ENCODE data around the gene AKAP8. TPM values are rescaled to one million over a fixed set of nuclear protein-coding genes. Genes with fewer than 3 reads are reported as not detected.
"Not testable (repeated sequence)": the region's sequence is repeated elsewhere in the genome, so short reads cannot be mapped to it uniquely, and the experiment has no call there.

The AKAP8 gene
- total RNA-seq, 1 donor from 2014 or later: 30.2 TPM

DNA sequence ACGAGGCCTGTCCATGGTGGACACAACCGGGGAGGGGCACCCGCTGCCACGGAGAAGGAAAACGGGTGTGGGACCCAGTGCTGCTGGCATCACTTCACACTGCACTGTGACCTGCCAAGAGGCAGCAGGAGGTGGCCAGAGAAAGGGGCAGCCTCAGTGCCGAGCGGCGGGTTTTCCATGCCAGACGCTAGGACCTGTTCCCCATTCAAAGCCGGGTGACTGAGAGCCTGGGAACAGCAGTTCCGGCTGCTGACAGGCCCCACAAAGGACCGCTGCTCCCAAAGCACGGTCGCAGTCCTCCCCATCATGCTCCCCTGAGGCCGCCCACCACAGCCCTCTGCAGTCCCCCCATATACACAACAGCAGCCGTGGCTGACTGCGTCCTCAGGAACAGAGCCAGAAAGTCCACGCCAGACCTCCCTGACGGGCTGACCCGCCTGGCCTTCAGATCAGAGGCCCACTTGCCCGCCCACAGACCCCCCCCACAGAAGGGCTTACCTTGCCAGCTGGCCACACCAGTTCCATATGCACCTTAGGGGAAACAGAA is 5.4 kb downstream of the AKAP8 start:
- DNase-seq (ENCODE audit: extremely low read depth, low read depth, low spot score): no peak

DNA sequence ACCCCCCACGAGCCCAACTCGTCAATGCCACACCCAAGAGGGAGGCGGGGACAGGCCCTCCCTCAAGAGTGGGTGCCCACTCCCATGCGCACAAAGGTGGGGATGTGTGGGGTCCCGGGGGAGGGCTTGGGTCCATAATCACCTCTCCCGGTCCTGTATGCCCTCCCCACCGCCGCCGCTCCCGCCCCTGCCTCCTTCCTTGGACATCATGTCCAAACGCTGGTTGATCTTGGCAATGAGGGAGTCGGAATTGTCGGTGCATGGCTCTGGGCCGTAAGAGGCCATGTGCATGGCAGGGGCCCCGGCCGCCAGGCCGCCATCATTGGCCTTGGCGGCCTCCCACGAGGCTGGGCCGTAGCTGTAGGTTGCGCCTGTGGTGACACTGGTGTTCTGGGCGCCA is 5.9 kb downstream of the AKAP8 start:
- DNase-seq (ENCODE audit: extremely low read depth, low read depth, low spot score): no peak

DNA sequence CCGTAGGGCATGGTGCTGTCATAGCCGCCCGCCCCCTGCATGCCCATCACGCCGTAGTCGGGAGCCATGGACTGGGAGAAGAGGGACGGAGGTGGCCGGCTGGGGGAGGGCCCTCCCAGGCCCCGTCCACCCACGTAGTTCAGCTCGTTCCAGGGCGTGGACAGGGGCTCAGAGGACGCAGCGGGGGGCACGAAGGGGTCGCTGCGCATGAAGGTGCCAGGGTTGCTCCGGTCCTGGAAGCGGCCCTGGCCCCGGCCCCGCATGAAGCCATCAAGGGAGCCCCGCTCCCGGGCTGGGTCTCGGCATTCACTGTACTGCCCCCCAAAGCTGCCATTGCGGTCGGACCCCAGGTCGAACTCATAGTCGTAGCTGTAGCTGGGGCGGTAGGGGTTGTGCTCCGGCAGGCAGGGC is 6.7 kb downstream of the AKAP8 start:
- DNase-seq (ENCODE audit: extremely low read depth, low read depth, low spot score): no peak

DNA sequence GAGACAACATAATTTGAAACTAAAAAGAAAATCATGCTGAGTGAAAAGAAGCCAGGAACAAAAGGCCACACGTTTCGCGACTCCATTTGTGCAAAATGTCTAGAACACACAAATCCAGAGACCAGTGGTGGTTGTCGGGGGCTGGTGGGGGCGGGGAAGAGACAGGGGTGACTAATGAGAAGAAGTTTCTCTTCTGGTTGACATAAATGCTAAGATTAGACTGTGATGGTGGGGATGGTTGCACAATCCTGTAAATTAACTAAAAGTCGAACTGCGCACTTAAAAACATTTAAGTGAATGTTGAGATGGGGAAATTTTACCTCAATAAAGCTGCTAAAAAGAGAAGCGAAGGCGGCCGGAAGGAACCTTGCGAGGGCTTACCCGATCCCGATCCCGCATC is 7.1 kb downstream of the AKAP8 start:
- no peak for DNase-seq (ENCODE audit: extremely low read depth, low read depth, low spot score)

DNA sequence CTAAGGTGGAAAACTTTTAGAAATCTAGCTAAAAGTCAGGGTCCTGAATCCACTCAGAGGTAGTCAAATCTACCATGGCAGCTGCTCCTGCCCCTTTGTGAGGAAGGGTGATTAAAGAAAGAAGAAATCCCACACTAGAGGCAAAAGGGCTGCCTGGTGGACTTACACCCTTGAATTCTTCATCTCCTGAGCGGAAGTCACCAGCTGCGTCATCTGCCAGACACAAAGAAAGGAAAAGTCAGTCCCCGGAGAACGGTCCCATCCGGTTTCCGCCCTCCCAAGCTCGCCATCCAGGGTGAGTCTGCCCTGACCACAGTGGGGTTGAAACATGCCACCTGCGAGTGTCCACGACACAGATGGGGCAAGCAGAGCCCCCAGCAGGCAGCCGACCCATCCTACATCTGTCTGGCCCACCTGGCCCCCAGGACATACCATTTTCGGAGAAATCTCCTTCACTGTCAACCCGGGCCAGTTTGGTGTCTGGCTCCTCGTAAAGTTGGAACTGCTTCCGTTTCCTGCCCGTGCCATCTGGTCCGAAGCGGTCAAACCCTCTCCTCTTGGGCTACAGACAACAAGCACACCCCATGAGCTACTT is 7.7 kb downstream of the AKAP8 start:
- no peak for DNase-seq (ENCODE audit: extremely low read depth, low read depth, low spot score)

DNA sequence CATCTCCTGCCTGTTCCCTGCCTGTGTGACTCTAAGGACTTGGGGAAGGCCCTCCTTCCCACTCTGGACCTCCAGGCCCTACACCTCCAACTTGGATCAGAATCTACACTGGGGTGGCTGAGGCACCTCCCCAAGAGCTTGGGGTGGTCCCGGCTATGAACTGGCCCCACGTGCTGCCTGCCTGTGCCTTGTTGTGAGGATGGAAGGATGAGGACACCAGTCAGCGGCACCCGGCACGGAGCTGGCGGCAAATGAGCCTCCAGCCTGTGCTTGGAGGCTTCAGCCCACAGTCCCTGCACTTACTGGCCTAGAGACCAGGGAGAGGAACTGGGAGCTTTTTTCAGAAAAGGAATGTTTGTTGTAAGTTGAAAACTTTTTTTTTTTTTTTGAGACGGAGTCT is 8.5 kb downstream of the AKAP8 start:
- DNase-seq (ENCODE audit: extremely low read depth, low read depth, low spot score): no peak

DNA sequence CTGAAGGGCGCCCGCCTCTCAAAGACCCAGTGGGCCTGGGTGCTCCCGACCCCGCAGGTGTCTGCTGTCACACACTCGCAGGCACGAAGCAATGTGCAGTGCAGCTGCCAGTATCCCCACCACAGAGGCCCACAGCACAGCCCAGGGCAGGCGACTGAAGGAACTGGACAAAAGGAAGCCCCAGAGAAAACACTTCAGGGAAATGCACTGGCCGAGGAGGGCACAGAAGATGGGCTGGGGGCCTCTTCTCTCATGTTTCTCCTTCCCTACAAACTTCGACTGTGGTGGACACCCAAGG is 10.0 kb downstream of the AKAP8 start:
- DNase-seq (ENCODE audit: extremely low read depth, low read depth, low spot score): no peak

DNA sequence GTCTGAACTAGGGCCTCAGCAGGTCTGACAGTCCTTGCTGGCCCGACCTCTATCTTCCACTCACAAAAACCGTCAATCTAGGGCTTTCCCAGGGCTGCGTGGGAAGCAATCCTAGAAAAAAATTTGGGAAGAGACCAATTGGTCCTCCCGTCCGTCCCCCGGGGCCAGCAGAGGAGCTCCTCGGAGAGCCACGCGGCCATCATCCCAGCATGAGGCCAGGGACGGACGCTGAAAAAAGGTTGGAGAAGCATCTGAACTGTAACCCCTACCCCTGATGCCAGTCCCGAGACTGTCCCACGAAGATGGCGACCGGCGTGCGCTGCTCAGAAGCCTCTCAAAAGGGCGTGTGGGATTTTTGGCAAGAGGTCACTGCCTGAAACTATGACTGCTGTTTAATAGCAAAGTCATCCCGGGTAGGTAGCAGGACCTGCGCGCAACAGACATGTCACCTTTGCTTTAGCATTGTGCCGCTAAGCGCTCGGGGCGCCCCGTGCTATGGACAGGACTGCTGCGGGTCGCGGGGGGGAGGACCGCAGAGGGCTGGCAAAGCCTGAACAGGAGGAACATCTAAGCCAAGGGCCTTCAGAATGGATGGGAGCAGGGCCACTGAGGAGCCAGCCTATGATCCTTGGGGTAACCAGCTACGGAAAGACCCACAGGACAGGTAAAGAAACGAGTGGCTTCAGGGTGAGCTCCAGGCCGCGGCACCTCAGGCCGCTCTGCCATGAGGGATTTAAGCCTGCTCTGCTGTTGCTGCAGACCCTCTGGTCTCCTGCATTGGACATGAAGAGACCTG is 10.6 kb downstream of the AKAP8 start:
- no peak for DNase-seq (ENCODE audit: extremely low read depth, low read depth, low spot score)

DNA sequence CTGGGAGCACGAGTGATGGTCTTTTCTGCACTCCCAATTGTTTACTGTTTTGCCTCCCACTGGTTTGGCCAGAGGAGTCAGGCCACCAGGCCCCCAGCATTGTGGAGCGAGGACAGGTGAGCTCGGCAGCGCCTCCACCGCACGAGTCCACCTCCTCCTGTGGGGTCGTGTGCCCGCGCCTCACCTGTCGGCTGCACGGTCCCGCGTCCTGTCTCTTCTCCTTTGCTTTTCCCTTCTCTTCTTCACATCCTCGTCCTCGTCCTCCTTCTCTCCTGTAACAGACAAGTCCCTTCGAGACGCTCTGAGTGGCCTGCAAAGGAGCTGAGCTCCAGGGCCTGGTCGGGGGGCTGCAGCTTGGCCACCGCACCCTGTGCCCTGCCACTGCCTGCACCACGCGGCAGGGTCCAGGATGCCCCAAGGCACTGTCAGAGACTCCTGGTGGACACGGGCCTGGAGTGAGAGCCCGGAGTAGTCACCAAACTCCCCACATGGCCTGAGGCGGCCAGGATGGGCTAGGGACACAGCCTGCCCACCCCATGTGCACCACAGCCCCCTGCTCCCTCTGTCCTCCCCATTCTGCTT is 11.4 kb downstream of the AKAP8 start:
- DNase-seq (ENCODE audit: extremely low read depth, low read depth, low spot score): no peak

DNA sequence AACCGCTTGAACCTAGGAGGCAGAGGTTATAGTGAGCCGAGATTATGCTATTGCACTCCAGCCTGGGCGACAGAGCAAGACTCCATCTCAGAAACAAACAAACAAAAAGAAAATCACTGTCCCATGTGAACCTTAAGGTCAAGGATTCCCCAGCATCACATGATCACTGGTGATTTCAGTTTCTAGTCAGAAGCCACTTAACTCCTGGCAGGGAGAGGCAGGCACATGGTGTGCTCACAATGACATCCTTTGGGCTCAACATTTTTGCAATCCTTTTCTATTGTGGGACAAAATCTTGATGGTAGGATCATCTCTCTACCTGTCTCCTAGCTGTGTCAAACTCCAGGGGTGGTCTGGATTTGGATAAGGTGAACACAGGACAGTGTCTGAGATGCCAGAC is 12.1 kb downstream of the AKAP8 start:
- no peak for DNase-seq (ENCODE audit: extremely low read depth, low read depth, low spot score)

DNA sequence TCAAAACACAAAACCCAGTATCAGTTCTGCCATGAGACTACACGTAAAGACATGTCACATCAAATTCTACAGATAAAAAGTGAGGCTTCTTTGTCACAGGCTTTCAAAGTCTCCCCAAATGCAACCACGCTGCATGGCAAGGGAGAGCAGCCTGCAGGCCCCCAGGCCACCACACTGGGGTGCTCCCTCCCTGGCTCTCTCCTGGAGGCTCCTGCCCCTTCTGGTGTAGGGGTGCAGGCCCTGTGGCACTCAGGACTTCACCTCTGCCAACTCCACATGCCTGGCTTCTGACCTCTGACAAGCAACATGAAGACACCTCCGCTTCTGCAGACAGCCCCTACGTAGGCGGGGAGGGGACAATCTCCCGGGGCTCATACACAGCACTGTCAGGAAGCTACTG is 14.3 kb downstream of the AKAP8 start:
- no peak for DNase-seq (ENCODE audit: extremely low read depth, low read depth, low spot score)

DNA sequence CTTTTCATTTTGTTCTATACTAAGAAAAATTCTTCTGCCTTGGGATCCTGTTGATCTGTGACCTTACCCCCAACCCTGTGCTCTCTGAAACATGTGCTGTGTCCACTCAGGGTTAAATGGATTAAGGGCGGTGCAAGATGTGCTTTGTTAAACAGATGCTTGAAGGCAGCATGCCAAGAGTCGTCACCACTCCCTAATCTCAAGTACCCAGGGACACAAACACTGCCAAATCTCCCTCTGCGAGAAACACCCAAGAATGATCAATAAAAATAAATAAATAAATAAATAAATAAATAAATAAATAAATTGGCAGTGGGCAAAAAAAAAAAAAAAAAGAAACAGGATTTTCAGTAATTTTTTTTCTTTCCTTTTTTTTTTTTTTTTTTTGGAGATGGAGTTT is 15.8 kb downstream of the AKAP8 start:
- not testable (repeated sequence) for DNase-seq (ENCODE audit: extremely low read depth, low read depth, low spot score)

DNA sequence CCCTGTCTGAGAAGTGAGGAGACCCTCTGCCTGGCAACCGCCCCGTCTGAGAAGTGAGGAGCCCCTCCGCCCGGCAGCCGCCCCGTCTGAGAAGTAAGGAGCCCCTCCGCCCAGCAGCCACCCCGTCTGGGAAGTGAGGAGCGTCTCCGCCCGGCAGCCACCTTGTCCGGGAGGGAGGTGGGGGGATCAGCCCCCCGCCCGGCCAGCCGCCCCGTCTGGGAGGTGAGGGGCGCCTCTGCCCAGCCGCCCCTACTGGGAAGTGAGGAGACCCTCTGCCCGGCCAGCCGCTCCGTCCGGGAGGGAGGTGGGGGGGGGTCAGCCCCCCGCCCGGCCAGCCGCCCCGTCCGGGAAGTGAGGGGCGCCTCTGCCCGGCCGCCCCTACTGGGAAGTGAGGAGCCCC is 16.5 kb downstream of the AKAP8 start:
- not testable (repeated sequence) for DNase-seq (ENCODE audit: extremely low read depth, low read depth, low spot score)

DNA sequence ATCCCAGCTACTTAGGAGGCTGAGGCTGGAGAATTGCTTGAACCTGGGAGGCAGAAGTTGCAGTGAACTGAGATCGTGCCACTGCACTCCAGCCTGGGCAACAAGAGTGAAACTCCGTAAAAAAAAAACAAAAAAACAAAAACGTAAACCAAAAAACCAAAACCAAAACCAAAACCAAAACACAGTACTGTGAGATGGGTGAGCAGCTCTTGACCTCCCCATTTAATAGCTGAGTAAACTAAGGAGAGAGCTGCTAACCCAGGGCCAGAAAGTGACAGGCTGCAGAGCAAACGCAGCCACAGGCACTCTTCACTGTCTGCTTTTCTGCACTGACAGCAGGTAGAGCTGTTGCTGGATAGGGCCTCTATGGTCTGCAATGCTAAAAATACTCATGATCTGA is 19.6 kb downstream of the AKAP8 start:
- not testable (repeated sequence) for DNase-seq (ENCODE audit: extremely low read depth, low read depth, low spot score)

DNA sequence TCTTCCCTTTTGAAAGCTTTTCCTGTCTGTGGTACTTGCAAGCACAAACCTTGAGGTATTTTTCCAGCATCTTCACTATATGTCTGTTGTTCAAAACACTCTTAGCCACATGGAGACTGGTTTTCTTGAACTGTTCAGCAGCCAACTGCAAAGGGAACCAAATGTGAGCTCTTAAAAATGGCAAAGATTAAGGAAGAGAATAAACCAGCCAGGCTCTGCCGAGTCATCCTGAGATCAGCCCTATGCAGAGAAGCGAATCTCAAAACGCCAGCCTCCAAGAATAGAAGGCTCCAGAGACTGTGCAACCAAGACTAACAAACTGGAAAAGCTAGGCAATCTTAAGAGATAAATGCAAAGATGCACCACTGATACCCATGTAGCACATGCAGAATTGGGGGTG is 20.7 kb downstream of the AKAP8 start:
- no peak for DNase-seq (ENCODE audit: extremely low read depth, low read depth, low spot score)

DNA sequence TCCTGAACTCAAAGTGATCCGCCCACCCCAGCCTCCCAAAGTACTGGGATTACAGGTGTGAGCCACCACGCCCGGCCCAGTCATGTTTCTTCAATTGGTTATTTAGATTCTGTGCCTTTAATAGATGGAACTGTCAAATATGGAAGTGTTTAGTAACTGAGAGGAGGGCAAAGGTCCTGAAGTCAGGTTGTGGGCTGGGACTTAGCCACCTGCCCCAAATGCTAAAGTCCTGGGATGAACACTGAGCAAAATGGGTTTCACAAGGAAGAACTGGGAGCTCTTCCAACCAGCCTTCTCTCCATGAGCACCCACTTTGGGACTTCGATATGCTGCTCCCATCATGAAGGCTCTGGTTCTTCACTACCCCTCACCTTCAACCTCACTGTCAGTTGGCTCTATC is 21.7 kb downstream of the AKAP8 start:
- no peak for DNase-seq (ENCODE audit: extremely low read depth, low read depth, low spot score)

DNA sequence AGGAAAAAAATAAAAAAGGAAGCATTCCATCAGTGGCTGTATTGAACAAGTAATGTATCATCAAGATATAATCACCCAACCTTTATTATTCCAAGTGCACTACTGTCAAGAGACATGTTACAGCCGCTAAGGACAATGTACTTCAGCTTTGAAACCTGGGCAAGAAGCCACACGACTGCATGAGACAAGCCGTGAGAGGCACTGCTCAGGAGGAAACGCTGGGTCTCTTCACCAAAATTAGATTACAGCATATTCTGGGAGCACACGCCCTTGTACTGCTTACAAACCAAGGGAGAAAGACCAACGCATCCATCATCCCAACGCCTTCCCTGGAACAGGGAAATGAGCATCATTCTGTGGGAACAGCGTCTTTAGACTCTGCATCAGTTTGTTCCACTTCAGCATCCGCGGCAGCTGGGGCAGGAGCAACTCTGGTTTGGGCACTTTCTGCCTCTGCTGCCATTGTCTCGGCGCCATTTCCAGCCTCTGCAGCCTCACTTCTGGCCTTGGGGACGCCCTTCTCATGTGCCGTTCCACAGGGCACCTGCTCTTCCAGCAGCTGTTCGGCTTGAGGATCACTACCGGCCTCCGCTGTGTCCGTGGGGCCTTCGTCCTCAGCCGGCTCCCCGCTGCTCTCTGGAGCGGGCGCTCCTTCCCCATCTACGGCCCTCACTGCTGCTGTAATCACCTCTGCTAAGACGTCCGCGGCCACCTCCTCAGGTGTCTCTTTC is 24.9 kb downstream of the AKAP8 start:
- DNase-seq (ENCODE audit: extremely low read depth, low read depth, low spot score): no peak

DNA sequence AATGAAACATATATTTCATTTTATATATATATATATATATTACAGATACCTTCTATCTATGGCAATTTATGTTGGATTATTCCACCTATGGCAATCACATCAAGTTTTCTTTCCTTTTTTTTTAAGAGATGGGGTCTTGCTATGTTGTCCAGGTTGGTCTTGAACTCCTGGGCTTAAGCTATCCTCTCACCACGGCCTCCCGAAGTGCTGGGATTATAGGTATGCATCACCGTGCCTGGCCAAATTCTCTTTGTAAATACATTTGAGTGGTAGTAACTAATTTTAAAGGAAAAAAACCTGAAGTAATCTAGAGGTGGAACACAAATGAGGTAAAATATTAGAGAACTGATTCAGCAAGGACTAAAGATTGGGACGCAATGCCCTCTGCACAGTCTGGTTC is 25.7 kb downstream of the AKAP8 start:
- DNase-seq (ENCODE audit: extremely low read depth, low read depth, low spot score): no peak

DNA sequence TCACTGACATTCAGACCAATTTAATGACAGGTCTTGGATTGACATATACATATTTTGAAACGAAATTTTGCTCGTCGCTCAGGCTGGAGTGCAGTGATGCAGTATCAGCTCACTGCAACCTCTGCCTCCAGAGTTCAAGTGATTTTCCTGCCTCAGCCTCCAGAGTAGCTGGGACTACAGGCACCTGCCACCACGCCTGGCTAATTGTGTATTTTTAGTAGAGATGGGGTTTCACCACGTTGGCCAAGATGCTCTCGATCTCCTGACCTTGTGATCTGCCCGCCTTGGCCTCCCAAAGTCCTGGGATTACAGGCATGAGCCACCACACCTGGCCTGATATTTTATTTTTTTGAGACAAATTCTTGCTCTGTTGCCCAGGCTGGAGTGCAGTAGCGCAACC is 27.1 kb downstream of the AKAP8 start:
- not testable (repeated sequence) for DNase-seq (ENCODE audit: extremely low read depth, low read depth, low spot score)

DNA sequence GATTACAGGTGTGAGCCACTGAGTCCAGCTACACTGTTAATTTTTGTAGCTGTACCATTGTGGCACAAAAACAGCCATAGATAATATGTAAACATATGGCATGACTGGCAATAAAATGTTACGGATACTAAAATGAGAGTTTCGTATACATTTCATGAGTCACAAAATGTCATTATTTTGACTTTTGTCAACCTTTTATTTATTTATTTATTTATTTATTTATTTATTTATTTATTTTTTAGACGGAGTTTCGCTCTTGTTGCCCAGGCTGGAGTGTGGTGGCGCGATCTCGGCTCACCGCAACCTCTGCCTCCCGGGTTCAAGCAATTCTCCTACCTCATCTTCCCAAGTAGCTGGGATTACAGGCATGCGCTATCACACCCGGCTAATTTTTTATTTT is 38.3 kb downstream of the AKAP8 start:
- not testable (repeated sequence) for DNase-seq (ENCODE audit: extremely low read depth, low read depth, low spot score)

DNA sequence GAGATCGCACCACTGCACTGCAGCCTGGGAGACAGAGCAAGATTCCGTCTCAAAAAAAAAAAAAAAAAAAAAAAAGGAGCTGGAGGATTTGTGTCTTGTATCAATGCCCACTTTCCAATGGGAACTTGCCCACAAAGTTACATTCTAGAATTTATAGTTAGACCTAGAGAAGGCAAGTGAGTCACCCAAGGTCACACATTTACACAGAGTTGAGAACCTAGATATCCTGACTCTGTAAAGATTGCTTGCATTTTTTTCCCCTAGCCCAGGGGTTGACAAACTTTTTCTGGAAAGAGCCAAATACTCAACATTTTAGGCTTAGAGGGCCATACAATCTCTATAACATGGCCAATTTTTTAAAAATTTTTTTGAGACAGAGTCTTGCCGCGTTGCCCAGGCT is 39.5 kb downstream of the AKAP8 start:
- no peak for DNase-seq (ENCODE audit: extremely low read depth, low read depth, low spot score)

DNA sequence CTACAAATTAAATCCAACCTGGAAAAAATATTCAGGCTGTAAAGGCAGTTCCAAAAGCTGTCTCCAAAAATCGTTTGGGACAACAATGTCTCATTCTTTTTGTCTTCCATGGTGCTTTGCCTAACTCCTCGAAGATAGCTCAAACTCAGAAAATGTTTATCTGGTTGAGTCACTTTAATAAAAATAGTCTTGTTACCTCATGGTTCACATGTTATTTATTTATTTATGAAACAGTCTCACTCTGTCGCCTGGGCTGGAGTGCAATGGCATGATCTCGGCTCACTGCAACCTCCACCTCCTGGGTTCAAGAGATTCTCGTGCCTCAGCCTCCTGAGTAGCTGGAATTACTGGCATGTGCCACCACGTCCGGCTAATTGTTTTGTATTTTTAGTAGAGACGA is 42.4 kb downstream of the AKAP8 start:
- DNase-seq (ENCODE audit: extremely low read depth, low read depth, low spot score): no peak

Measured in glomerular endothelial cell (primary cell).